WTC11 (cell line): ENCODE data around the gene GNAO1. TPM values are rescaled to one million over a fixed set of nuclear protein-coding genes. Genes with fewer than 3 reads are reported as not detected.

Experiments
- ATAC-seq: fragments of 200-7000 bp; cut with Tn5 transposase; 2 replicates; pipeline ENCODE4 v1.10.0; 2021; ENCODE audit warnings: mild to moderate bottlenecking, moderate library complexity
- CTCF ChIA-PET: fragments of 300-600 bp; sonication (Branson Sonifier 250); formaldehyde crosslinking; loops from one replicate; lab custom pipeline; 2021; ENCODE audit warnings: antibody characterized with exemption; lab: Charles Lee
- POLR2A ChIA-PET: fragments of 350-600 bp; sonication (Branson Sonifier 250); formaldehyde crosslinking; loops from one replicate; lab custom pipeline; 2021; ENCODE audit warnings: antibody characterized with exemption; lab: Charles Lee
- DNase-seq: peaks from one replicate; pipeline ENCODE4 v3.0.0; 2021; ENCODE audit warnings: low spot score
- H3K27ac Mint-ChIP-seq: 2 replicates; pipeline ENCODE4 v1.8.0; 2021; ENCODE audit warnings: mixed read lengths
- H3K27me3 Mint-ChIP-seq: 2 replicates; pipeline ENCODE4 v1.8.0; 2021; ENCODE audit warnings: low read depth, mild to moderate bottlenecking, moderate library complexity, mixed read lengths
- H3K36me3 Mint-ChIP-seq: 2 replicates; pipeline ENCODE4 v1.8.0; 2021; ENCODE audit warnings: mixed read lengths
- H3K4me1 Mint-ChIP-seq: 2 replicates; pipeline ENCODE4 v1.8.0; 2022; ENCODE audit warnings: mixed read lengths
- H3K4me3 Mint-ChIP-seq: 2 replicates; pipeline ENCODE4 v1.8.0; 2021; ENCODE audit warnings: mild to moderate bottlenecking, moderate library complexity, mixed read lengths
- H3K9me3 Mint-ChIP-seq: 2 replicates; pipeline ENCODE4 v1.8.0; 2021; ENCODE audit warnings: mixed read lengths
- ATF1 ChIP-seq: sonication (generic); formaldehyde crosslinking; IDR thresholded peaks from 2 replicates; pipeline ENCODE4 v1.8.1; 2023; ENCODE audit warnings: mild to moderate bottlenecking, moderate library complexity, missing genetic modification reagents
- CTCF ChIP-seq: fragments of 200-600 bp; IDR thresholded peaks from 2 replicates; pipeline ENCODE4 v1.8.0; 2022; ENCODE audit warnings: antibody characterized with exemption
- ETV6 ChIP-seq: sonication (generic); formaldehyde crosslinking; IDR thresholded peaks from 2 replicates; pipeline ENCODE4 v1.8.1; 2022; ENCODE audit warnings: mild to moderate bottlenecking, missing genetic modification reagents
- FOXJ3 ChIP-seq: sonication (generic); formaldehyde crosslinking; IDR thresholded peaks from 2 replicates; pipeline ENCODE4 v1.9.0; 2021; ENCODE audit warnings: missing genetic modification reagents, mild to moderate bottlenecking, borderline replicate concordance
- GABPB1 ChIP-seq: sonication (generic); formaldehyde crosslinking; IDR thresholded peaks from 2 replicates; pipeline ENCODE4 v1.8.1; 2023; ENCODE audit warnings: mild to moderate bottlenecking, missing genetic modification reagents
- JUN ChIP-seq: sonication (generic); formaldehyde crosslinking; IDR thresholded peaks from 2 replicates; pipeline ENCODE4 v1.8.0; 2023; ENCODE audit warnings: mild to moderate bottlenecking, missing genetic modification reagents
- MXD4 ChIP-seq: fragments of 250-450 bp; sonication (Bioruptor Pico); IDR thresholded peaks from 2 replicates; pipeline ENCODE4 v1.8.0; 2021; ENCODE audit warnings: mild to moderate bottlenecking, moderate library complexity, borderline replicate concordance
- NFYB ChIP-seq: sonication (generic); formaldehyde crosslinking; conservative IDR thresholded peaks from 2 replicates; pipeline ENCODE4 v1.8.0; 2022; ENCODE audit warnings: low read depth, missing genetic modification reagents
- NR1H2 ChIP-seq: sonication (generic); formaldehyde crosslinking; IDR thresholded peaks from 2 replicates; pipeline ENCODE4 v1.9.0; 2021; ENCODE audit warnings: mild to moderate bottlenecking, moderate library complexity, missing genetic modification reagents
- OVOL2 ChIP-seq: fragments of 250-450 bp; sonication (Bioruptor Pico); IDR thresholded peaks from 2 replicates; pipeline ENCODE4 v1.9.0; 2021; ENCODE audit warnings: mild to moderate bottlenecking, borderline replicate concordance
- PRDM15 ChIP-seq: sonication (generic); formaldehyde crosslinking; IDR thresholded peaks from 2 replicates; pipeline ENCODE4 v1.8.0; 2022; ENCODE audit warnings: missing genetic modification reagents
- PRRX2 ChIP-seq: fragments of 250-450 bp; sonication (Bioruptor Pico); IDR thresholded peaks from 2 replicates; pipeline ENCODE4 v1.8.0; 2021; ENCODE audit warnings: mild to moderate bottlenecking
- TEAD4 ChIP-seq: sonication (generic); formaldehyde crosslinking; IDR thresholded peaks from 2 replicates; pipeline ENCODE4 v1.8.0; 2022; ENCODE audit warnings: mild to moderate bottlenecking, missing genetic modification reagents
- ZNF138 ChIP-seq: sonication (generic); formaldehyde crosslinking; conservative IDR thresholded peaks from 2 replicates; pipeline ENCODE4 v1.8.1; 2022; ENCODE audit warnings: mild to moderate bottlenecking, moderate library complexity, missing genetic modification reagents
- ZNF317 ChIP-seq: sonication (generic); formaldehyde crosslinking; IDR thresholded peaks from 2 replicates; pipeline ENCODE4 v1.8.1; 2023; ENCODE audit warnings: low read depth, mild to moderate bottlenecking, moderate library complexity, missing genetic modification reagents, borderline replicate concordance
- total RNA-seq: library from RNA; stranded (reverse); gene quantifications from 3 replicates; pipeline ENCODE4 v1.2.3, GENCODE V29; 2021
- TF ChIP-seq, protein P1 (sequence below): sonication (generic); formaldehyde crosslinking; IDR thresholded peaks from 2 replicates; pipeline ENCODE4 v1.8.1; 2023; ENCODE audit warnings: mild to moderate bottlenecking, missing genetic modification reagents, moderate library complexity
- TF ChIP-seq, protein P2 (sequence below): sonication (generic); formaldehyde crosslinking; IDR thresholded peaks from 2 replicates; pipeline ENCODE4 v1.8.1; 2023; ENCODE audit warnings: mild to moderate bottlenecking, missing genetic modification reagents, moderate library complexity
- TF ChIP-seq, protein P3 (sequence below): sonication (generic); formaldehyde crosslinking; IDR thresholded peaks from 2 replicates; pipeline ENCODE4 v1.8.1; 2023; ENCODE audit warnings: mild to moderate bottlenecking, missing genetic modification reagents
- TF ChIP-seq, protein P4 (sequence below): sonication (generic); formaldehyde crosslinking; IDR thresholded peaks from 2 replicates; pipeline ENCODE4 v1.8.1; 2023; ENCODE audit warnings: mild to moderate bottlenecking, missing genetic modification reagents
- TF ChIP-seq, protein P5 (sequence below): fragments of 250-450 bp; sonication (Bioruptor Pico); IDR thresholded peaks from 2 replicates; pipeline ENCODE4 v1.9.0; 2021; ENCODE audit warnings: mild to moderate bottlenecking
- TF ChIP-seq, protein P6 (sequence below): sonication (generic); formaldehyde crosslinking; IDR thresholded peaks from 2 replicates; pipeline ENCODE4 v1.8.0; 2022; ENCODE audit warnings: mild to moderate bottlenecking, missing genetic modification reagents

GNAO1 gene
- total RNA-seq, 1 experiment from 2014 or later = 30.6 TPM

GRCh38 chr16:56294014-56294413, 102.7 kb downstream of the GNAO1 start (continued):
- TF ChIP-seq PRDM15 (CRISPR knock-in tag) = no peak
- TF ChIP-seq PRRX2 = no peak
- TF ChIP-seq, protein P1, sequence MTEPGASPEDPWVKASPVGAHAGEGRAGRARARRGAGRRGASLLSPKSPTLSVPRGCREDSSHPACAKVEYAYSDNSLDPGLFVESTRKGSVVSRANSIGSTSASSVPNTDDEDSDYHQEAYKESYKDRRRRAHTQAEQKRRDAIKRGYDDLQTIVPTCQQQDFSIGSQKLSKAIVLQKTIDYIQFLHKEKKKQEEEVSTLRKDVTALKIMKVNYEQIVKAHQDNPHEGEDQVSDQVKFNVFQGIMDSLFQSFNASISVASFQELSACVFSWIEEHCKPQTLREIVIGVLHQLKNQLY (CRISPR knock-in tag) = no peak
- no peak for TF ChIP-seq ATF1
- TF ChIP-seq, protein P2, sequence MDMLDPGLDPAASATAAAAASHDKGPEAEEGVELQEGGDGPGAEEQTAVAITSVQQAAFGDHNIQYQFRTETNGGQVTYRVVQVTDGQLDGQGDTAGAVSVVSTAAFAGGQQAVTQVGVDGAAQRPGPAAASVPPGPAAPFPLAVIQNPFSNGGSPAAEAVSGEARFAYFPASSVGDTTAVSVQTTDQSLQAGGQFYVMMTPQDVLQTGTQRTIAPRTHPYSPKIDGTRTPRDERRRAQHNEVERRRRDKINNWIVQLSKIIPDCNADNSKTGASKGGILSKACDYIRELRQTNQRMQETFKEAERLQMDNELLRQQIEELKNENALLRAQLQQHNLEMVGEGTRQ = no peak

- CTCF ChIA-PET = interaction anchor here (0.6 to 2.8 kb wide), 4 partner anchors 14 to 310 kb away, joined by 3 to 9 read pairs (median 3); no protein-coding TSS in a partner anchor
- DNase-seq (no peak), ATAC-seq (no peak)
- H3K36me3 Mint-ChIP-seq = no peaks in the 10 kb centered on the region
- H3K4me3 Mint-ChIP-seq = no peak overlapping the region
- no peaks in the 10 kb centered on the region for H3K9me3 Mint-ChIP-seq
- H3K27ac Mint-ChIP-seq = no peak overlapping the region
- H3K27me3 Mint-ChIP-seq = peaks cover 27% of the 10 kb centered on the region
- peaks cover 39% of the 10 kb centered on the region for H3K4me1 Mint-ChIP-seq
- POLR2A ChIA-PET = no interaction called here
- TF ChIP-seq CTCF = no peak
- no peak for TF ChIP-seq ATF1
- TF ChIP-seq, protein P3, sequence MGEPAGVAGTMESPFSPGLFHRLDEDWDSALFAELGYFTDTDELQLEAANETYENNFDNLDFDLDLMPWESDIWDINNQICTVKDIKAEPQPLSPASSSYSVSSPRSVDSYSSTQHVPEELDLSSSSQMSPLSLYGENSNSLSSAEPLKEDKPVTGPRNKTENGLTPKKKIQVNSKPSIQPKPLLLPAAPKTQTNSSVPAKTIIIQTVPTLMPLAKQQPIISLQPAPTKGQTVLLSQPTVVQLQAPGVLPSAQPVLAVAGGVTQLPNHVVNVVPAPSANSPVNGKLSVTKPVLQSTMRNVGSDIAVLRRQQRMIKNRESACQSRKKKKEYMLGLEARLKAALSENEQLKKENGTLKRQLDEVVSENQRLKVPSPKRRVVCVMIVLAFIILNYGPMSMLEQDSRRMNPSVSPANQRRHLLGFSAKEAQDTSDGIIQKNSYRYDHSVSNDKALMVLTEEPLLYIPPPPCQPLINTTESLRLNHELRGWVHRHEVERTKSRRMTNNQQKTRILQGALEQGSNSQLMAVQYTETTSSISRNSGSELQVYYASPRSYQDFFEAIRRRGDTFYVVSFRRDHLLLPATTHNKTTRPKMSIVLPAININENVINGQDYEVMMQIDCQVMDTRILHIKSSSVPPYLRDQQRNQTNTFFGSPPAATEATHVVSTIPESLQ (CRISPR knock-in tag) = no peak
- TF ChIP-seq, protein P4, sequence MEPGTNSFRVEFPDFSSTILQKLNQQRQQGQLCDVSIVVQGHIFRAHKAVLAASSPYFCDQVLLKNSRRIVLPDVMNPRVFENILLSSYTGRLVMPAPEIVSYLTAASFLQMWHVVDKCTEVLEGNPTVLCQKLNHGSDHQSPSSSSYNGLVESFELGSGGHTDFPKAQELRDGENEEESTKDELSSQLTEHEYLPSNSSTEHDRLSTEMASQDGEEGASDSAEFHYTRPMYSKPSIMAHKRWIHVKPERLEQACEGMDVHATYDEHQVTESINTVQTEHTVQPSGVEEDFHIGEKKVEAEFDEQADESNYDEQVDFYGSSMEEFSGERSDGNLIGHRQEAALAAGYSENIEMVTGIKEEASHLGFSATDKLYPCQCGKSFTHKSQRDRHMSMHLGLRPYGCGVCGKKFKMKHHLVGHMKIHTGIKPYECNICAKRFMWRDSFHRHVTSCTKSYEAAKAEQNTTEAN (CRISPR knock-in tag) = no peak
- TF ChIP-seq NR1H2 (CRISPR knock-in tag) = no peak
- no peak for TF ChIP-seq NFYB (CRISPR knock-in tag)
- TF ChIP-seq JUN (CRISPR knock-in tag) = no peak
- TF ChIP-seq GABPB1 (CRISPR knock-in tag) = no peak
- TF ChIP-seq, protein P5, sequence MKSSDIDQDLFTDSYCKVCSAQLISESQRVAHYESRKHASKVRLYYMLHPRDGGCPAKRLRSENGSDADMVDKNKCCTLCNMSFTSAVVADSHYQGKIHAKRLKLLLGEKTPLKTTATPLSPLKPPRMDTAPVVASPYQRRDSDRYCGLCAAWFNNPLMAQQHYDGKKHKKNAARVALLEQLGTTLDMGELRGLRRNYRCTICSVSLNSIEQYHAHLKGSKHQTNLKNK = no peak
- TF ChIP-seq ETV6 (CRISPR knock-in tag) = no peak
- no peak for TF ChIP-seq ZNF317 (CRISPR knock-in tag)
- no peak for TF ChIP-seq ZNF138 (CRISPR knock-in tag)
- TF ChIP-seq PRRX2 = no peak
- TF ChIP-seq, protein P6, sequence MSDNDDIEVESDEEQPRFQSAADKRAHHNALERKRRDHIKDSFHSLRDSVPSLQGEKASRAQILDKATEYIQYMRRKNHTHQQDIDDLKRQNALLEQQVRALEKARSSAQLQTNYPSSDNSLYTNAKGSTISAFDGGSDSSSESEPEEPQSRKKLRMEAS = no peak
- no peak for TF ChIP-seq PRDM15 (CRISPR knock-in tag)
- TF ChIP-seq FOXJ3 = no peak
- TF ChIP-seq MXD4 (CRISPR knock-in tag) = no peak
- TF ChIP-seq OVOL2 = no peak
- TF ChIP-seq TEAD4 (CRISPR knock-in tag) = no peak
Measured at GRCh38 chr16:56294579-56294978, 103.3 kb downstream of the GNAO1 start.
